Stimulated activated CD4-positive, alpha-beta T cell treated with anti-CD3 and anti-CD28 coated beads, TNF-alpha, amount 100 ng/mL, for 1 hour (primary cell): ENCODE measurements around the gene ETNPPL.

ENCODE experiments used
- DNase-seq, 3 donors: peaks; one replicate each; pipeline ENCODE4 v3.0.0-alpha.2; 2020; ENCODE audit warnings: low read depth in 3 of 3, low spot score in 1 of 3

The ETNPPL gene

DNA sequence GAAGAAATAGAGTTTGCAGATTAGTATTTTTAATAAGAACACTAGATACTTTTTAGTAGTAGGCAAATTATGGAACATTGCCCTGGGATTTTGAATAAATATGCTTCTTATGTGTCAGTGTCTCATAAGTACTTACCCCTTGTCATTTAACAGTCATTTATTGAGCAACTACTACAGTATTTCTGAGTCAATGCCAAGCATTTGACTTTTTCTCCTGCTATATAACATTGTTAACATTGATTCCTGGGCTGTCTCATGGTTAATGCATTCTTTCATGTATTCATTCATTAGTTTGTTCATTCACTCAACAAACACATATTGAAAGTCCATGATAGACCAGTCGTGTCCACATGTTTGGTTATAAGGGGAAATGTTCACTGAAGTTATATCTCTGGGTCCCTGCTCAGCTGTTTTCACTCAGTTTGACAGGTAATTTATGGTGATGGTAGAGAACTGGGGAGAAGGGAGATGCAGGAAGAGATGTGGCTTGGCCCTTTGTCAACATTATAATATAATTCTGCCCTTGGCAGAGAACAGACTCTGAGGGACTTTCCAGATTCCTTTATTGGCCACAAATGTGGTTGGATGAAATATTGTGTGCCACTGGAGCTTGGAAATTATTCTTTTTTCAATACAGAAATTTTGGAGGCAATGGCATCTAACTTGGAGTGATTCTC, 62.6 kb downstream of the ETNPPL start:
- no peak for DNase-seq

DNA sequence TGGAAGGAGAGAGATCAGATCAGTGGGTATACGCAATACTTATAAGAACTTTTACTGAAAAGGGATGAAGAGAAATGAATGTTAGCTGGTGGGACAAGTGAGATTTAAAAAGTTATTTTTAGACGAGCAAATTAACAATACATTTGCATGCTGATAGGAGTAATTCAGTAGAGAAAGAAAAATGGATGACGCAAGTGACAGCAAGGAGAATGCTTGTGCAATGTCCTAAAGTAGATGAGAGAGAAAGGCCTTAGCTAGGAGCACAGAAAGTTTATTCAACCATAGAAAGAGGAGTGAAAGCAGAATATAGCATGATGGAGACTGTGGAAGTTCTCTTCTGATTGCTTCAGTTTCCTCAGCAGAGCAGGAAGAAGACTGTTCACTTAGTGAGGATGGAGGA, 66.7 kb downstream of the ETNPPL start:
- DNase-seq: no peak

DNA sequence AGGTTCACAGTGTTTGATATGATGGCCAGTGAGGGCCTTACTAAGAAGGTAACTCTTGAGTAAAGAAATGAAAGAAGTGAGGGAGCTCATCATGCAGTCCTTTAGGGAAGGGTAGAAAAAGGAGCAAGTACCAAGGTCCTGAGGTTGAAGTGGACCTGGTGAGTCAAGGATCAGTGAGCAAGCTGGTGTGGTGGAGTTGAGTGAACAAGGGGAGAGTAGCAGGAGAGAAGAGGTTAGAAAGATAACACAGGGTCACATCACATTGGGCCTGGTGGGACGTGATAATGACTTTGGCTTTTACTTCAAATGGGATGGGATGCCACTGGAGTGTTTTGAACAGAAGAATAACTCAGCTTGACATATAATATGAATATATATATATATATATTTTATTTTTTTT, 67.8 kb downstream of the ETNPPL start:
- DNase-seq: no peak

DNA sequence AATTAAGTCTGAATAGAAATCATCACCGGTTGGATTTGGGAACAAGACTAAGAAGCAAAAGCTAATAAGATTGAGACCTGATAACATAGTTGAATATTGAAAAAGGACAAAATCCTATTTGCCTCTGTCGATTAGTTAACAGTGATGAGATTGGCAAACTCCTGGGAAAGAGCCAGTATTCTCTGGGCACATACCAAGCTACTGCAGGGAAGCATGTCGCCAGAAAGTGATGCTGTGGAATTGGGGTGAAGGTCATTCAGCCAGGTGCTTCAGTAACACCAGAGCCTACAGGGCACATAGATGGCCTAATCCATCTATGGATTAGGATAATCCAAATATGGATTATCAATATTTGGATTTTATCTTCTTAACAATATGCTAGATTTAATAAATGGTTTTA, 68.4 kb downstream of the ETNPPL start:
- DNase-seq: no peak

DNA sequence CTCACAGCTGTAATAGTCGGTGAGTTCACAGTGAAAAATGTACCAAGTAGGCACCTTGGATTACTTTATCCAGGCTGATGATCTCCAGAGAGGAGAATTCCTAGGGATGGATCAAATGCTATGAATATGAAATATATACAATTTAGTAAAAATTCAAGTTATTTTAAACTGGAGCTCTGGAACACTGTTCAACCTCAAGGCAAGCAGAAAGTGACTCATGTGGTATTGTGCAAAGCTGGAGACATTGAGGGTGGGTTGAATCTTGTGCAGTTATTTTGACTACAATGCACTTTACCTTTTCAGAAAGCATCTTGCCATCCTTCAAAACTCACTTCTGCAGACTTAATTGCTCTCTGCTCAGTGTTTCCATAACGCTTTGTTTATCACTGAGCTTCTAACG, 69.0 kb downstream of the ETNPPL start:
- DNase-seq: no peak

DNA sequence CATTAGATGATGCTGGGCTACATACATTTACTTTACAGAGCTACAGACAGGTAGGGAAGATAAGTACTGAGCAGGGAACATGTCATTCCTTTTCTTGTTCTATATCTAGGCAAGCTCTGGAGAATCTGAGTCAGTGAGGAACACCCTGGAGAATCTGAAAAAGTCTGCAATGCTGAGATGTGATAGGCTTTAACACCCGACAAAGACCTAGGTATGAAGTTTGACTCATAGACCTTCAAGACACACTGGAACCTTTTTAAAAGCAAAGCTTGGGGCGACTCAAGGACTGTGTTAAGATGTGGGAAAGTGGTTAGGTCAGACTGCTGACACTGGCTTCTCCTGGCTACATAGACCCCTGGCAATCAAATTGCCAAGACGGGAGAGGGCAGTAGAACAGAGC, 69.6 kb downstream of the ETNPPL start:
- DNase-seq: no peak
